Kidney glomerular epithelial cell (primary cell): Measurements from ENCODE around the gene GRK3.

Source experiments
- DNase-seq: peaks from one replicate; lab custom pipeline; 2025; lab: John Stamatoyannopoulos, UW

Gene GRK3

GRCh38 chr22:25759825-25760231 is 195.4 kb downstream of the GRK3 start:
- DNase-seq: peak; percentile 93

- no peak for DNase-seq
Observed at GRCh38 chr22:25760294-25760693, 195.8 kb downstream of the GRK3 start.

GRCh38 chr22:25760848-25761595 is 196.5 kb downstream of the GRK3 start:
- no peak for DNase-seq

- DNase-seq: no peak
Observed at GRCh38 chr22:25762147-25762546, 197.7 kb downstream of the GRK3 start.

DNA sequence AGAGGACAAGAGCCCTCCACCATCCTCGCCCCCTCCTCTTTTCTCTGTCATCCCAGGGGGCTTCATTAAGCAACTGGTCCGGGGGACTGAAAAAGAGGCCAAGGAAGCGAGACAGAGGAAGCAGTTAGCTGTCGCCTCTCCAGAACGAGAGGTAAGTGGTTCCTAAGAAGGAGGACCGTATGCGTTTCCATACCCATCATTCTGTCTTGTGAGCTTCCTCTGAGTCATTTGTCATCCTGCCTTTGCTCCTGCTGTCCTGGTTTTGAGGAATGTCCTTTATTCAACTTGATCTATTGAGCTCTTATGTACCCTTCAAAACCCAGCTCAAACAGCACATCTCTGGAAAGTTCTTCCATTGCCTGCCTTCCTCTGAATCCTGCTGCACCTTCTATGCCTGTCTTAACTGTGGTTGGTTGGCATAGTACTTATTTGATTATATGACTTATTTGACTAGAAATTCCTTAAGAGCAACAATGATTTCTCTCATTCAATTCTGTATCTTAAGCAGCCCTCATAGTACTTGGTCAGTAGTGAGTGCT is 198.8 kb downstream of the GRK3 start:
- no peak for DNase-seq

DNA sequence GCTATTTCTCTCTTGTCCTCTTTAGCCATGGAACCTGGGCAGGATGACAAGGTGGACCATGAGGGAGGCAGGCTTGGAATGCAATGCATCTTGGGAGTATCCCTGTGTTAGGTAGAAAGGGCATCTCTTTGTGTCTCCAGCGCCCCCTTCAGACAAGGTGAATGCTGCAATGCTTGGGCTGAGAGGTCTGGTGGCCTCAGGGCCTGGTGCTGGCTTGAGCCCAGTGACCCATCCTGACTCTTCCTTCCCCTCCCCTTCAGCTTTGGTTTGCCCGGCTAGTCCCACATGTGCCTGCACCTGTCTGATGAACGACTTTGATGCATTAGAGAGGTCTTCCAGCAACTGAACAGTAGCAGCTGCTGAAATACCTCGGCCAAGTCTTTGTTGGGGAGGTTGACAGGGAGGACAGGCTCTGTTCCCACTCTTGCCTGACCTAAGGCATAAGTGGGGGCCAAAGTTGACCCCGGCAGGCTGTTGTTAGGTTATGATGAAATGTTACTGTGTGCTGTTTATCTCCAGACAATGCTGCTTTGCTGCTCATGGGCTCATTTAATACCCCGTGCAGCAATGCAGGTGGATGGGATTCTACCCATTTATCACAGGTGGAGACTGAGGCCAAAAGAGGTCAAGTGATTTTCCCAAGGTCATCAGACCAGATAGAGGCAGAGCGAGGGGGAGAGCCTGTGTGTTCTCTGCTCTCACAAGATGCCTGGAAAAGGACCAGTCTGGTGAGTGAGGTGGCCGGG is 200.0 kb downstream of the GRK3 start:
- DNase-seq: no peak

GRCh38 chr22:25765016-25765367 is 200.5 kb downstream of the GRK3 start:
- DNase-seq: no peak

DNA sequence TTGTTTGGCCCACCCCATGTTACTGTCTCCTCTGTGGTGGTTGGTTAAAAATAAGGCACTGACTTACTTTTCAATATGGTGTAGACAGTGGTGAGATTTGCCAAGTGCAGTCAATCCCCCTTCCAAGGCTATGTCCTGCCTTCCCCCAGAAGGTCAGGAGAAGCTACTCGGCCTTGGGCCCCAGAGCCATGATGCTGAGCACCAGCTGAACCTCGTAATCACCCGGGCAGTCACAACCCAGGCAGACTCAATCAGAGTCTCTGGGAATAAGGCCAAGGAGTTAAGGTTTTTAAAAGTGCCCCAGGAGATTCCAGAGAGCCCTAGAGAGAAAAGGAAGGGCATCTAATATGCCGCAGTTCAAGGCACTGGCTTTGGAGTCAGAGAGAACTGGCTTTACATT is 201.3 kb downstream of the GRK3 start:
- no peak for DNase-seq

DNA sequence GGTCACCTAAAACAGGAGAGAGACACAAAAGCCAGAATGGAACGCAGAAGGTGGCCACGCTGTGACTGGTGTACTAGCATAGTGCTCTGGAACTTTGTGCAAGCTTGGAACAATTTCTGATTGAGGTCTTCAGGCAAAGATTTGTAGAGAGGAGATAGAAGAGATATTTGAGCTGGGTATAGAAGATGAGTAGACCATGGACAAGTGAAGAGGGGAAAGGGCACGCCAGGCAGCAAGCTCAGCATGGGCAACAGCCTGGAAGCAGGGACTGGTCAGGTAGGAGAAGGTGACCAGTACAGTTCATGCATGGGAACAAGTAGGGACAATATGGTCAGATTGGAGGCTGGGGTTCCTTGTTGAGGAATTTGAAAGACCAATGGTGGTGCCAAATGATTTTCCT is 201.9 kb downstream of the GRK3 start:
- no peak for DNase-seq

GRCh38 chr22:25770333-25770732 is 205.9 kb downstream of the GRK3 start:
- no peak for DNase-seq

DNA sequence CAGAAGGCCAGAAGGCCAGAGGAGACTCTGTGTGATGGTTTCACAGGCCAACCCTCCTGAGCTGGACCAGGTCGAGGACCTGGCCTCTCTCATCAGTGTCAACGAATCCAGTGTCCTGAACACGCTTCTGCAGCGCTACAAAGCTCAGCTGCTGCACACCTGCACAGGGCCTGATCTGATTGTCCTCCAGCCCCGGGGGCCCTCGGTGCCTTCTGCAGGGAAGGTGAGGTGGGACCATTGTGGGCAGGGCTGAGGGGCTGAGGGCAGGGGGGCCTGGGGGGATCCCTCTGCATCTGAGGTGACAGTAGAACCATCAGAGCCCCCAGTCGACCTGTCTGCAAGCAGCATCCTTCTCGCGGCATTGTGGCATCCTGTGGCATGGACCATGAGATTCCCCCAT is 207.8 kb downstream of the GRK3 start:
- DNase-seq: no peak

DNA sequence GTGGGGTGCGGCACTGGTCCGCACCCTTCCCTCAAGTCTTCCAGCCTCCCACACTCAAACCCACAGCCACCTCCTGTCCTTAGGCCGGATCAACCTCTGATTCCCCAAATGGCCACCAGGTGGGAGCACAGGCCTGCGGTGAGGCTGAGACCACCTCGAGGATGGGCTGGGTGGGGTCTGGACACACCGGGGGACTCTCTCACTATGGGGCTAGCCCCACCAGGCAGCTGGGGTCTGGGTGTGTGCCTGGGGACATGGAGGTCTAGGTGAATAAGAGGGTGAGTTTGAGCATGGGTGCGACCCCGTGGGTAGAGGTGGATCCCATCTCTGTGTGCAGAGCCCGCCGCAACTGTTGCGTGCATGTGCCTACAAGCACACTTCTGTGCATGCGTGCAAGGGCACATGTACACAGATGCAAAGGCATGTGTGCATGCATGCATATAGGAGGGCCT is 210.1 kb downstream of the GRK3 start:
- DNase-seq: no peak

DNA sequence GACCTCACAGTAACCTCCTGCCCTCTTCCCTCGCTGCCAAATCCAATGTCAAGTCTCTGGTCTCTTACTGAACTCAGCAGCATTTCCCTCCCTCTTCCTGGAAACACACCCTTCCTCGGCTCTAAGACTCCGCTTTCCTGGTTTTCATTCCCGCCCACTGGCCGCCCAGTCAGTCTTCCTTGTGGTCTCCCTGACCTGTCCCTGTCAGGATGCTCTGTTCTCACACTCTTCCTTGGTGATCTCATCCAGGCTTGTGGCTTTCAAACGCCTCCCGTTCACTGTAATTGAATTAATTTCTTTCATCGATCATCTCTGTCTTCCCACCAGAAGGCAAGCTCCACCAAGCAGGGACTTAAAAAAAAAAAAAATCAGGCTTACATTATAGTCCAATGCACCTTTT is 211.1 kb downstream of the GRK3 start:
- no peak for DNase-seq

- no peak for DNase-seq
Observed at GRCh38 chr22:25777411-25777810, 212.9 kb downstream of the GRK3 start.

- peak; percentile 48 for DNase-seq
Observed at GRCh38 chr22:25777870-25778269, 213.4 kb downstream of the GRK3 start.
